Measurements from ENCODE around the gene C2CD2L. TPM values are rescaled to one million over a fixed set of nuclear protein-coding genes. Genes with fewer than 3 reads are reported as not detected.

Gene C2CD2L
- polyA plus RNA-seq, 2 of the 4 experiments (the other 2 are of a cell fraction) = 2.4 to 4.8 TPM

GRCh38 chr11:119087747-119088241, 19.4 kb upstream of the C2CD2L start:
- DNase-seq (ENCODE audit: low read depth in 1 of 2, low spot score in 1 of 2) = no peak
- ChIA-PET CTCF (no interaction called here), POLR2A (interaction anchor here (0.5 kb wide), 1 partner anchor 41 kb away, joined by 3 read pairs; no protein-coding TSS in a partner anchor)
- no peak for ATAC-seq
- H3K9me3 ChIP-seq = no peaks in the 10 kb centered on the region
- FAIRE-seq = no peak
- no peak for TF ChIP-seq POLR2AphosphoS2 (conservative IDR thresholded peaks at IDR 0.05; ENCODE audit: low read length)
- TF ChIP-seq HDAC2 (IDR thresholded peaks at IDR 0.05) = no peak
- no peak for TF ChIP-seq ATOH8 (CRISPR knock-in tag; IDR thresholded peaks at IDR 0.05; ENCODE audit: low read depth)
- no peak for TF ChIP-seq NPAS2 (CRISPR knock-in tag; IDR thresholded peaks at IDR 0.05; ENCODE audit: borderline replicate concordance)
- no peak for TF ChIP-seq FOXS1 (CRISPR knock-in tag; IDR thresholded peaks at IDR 0.05)
- TF ChIP-seq NFE2L2 (conservative IDR thresholded peaks at IDR 0.05; ENCODE audit: low read length) = no peak
- TF ChIP-seq USF2 (IDR thresholded peaks at IDR 0.05) = no peak
- no peak for TF ChIP-seq BHLHE40 (IDR thresholded peaks at IDR 0.05; ENCODE audit: low read depth, low read length)
- TF ChIP-seq NR3C1 (IDR thresholded peaks at IDR 0.05) = no peak
- TF ChIP-seq MAFK (IDR thresholded peaks at IDR 0.05; ENCODE audit: partially characterized antibody) = no peak
- TF ChIP-seq HOXB13 (CRISPR knock-in tag; IDR thresholded peaks at IDR 0.05; ENCODE audit: low read depth) = no peak
- no peak for TF ChIP-seq EHMT2 (IDR thresholded peaks at IDR 0.05; ENCODE audit: low read depth)
- TF ChIP-seq HOXA7 (CRISPR knock-in tag; IDR thresholded peaks at IDR 0.05) = no peak
- TF ChIP-seq JUN (IDR thresholded peaks at IDR 0.05) = no peak
- TF ChIP-seq REST (IDR thresholded peaks at IDR 0.05) = no peak
- TF ChIP-seq ZNF302 (CRISPR knock-in tag; IDR thresholded peaks at IDR 0.05) = no peak
- no peak for TF ChIP-seq RNF2 (IDR thresholded peaks at IDR 0.05; ENCODE audit: borderline replicate concordance, low read depth)
- no peak for TF ChIP-seq PHF8 (IDR thresholded peaks at IDR 0.05; ENCODE audit: borderline replicate concordance, low read depth)
- no peak for TF ChIP-seq CHD2 (IDR thresholded peaks at IDR 0.05; ENCODE audit: low read length, partially characterized antibody)
- no peak for TF ChIP-seq MAZ (IDR thresholded peaks at IDR 0.05; ENCODE audit: borderline replicate concordance, low read depth, low read length)
- peak overlapping the region in 1 of 2 experiments; percentile 56; a peak in 2 of 6 replicates for H3K27ac ChIP-seq
- 67% methylated on average over 1 of the region's 2 CpGs for WGBS (ENCODE audit: missing lambda C conversion rate)
- H3K4me2 ChIP-seq = peak overlapping the region; percentile 42
- H3K4me1 ChIP-seq = peaks cover 37% of the 10 kb centered on the region
- no peak overlapping the region for H3K4me3 ChIP-seq

- Histone ChIP-seq H3K27ac (no peak overlapping the region), H3K9me3 (no peaks in the 10 kb centered on the region), H3K4me3 (no peak overlapping the region), H3K4me2 (no peak overlapping the region), H3K4me1 (peaks cover 43% of the 10 kb centered on the region)
- CTCF ChIA-PET = no interaction called here
- FAIRE-seq (no peak), DNase-seq (ENCODE audit: low read depth in 1 of 2, low spot score in 1 of 2) (no peak), ATAC-seq (no peak)
- POLR2A ChIA-PET = no interaction called here
- no peak for TF ChIP-seq MAX (IDR thresholded peaks at IDR 0.05)
- TF ChIP-seq CHD2 (IDR thresholded peaks at IDR 0.05; ENCODE audit: low read length, partially characterized antibody) = no peak
- no peak for TF ChIP-seq KDM1A (IDR thresholded peaks at IDR 0.05; ENCODE audit: low read depth)
- TF ChIP-seq ELK1 (IDR thresholded peaks at IDR 0.05; ENCODE audit: low read depth, low read length) = no peak
- no peak for TF ChIP-seq NFE2L2 (conservative IDR thresholded peaks at IDR 0.05; ENCODE audit: low read length)
- no peak for TF ChIP-seq CBX8 (IDR thresholded peaks at IDR 0.05)
- TF ChIP-seq HOXA7 (CRISPR knock-in tag; IDR thresholded peaks at IDR 0.05) = no peak
- no peak for TF ChIP-seq CHD4 (IDR thresholded peaks at IDR 0.05; ENCODE audit: borderline replicate concordance)
- TF ChIP-seq EHF (CRISPR knock-in tag; IDR thresholded peaks at IDR 0.05) = no peak
- TF ChIP-seq HDAC2 (IDR thresholded peaks at IDR 0.05) = no peak
- TF ChIP-seq FOXS1 (CRISPR knock-in tag; IDR thresholded peaks at IDR 0.05) = no peak
- no peak for TF ChIP-seq BCL3 (IDR thresholded peaks at IDR 0.05)
- no peak for TF ChIP-seq USF2 (IDR thresholded peaks at IDR 0.05)
- TF ChIP-seq ZFP36 (IDR thresholded peaks at IDR 0.05; ENCODE audit: borderline replicate concordance, partially characterized antibody) = no peak
- no peak for TF ChIP-seq BHLHE40 (IDR thresholded peaks at IDR 0.05; ENCODE audit: low read depth, low read length)
- 94% methylated on average over 9 of the region's 9 CpGs for WGBS (ENCODE audit: missing lambda C conversion rate)
Measured at GRCh38 chr11:119088406-119088805, 18.7 kb upstream of the C2CD2L start.

Data from A549 (cell line).